SU-DHL-6 (cell line): ENCODE measurements around the gene HBQ1.
"Not testable (repeated sequence)": the region's sequence is repeated elsewhere in the genome, so short reads cannot be mapped to it uniquely, and the experiment has no call there.

Experiments
- CTCF ChIP-seq: fragments of 200-600 bp; sonication (generic); IDR thresholded peaks from one replicate; pipeline ENCODE4 v1.5.1; 2017; ENCODE audit warnings: antibody characterized with exemption, mild to moderate bottlenecking, low read length, moderate library complexity; ENCODE audit not compliant: insufficient read depth, poor library complexity, severe bottlenecking
- EZH2phosphoT487 ChIP-seq: fragments of 200-600 bp; sonication (generic), shearing (Covaris generic); conservative IDR thresholded peaks from 2 replicates; pipeline ENCODE4 v1.6.1; 2018; ENCODE audit warnings: mild to moderate bottlenecking, antibody characterized with exemption, low read length, moderate library complexity, mixed read lengths

DNA sequence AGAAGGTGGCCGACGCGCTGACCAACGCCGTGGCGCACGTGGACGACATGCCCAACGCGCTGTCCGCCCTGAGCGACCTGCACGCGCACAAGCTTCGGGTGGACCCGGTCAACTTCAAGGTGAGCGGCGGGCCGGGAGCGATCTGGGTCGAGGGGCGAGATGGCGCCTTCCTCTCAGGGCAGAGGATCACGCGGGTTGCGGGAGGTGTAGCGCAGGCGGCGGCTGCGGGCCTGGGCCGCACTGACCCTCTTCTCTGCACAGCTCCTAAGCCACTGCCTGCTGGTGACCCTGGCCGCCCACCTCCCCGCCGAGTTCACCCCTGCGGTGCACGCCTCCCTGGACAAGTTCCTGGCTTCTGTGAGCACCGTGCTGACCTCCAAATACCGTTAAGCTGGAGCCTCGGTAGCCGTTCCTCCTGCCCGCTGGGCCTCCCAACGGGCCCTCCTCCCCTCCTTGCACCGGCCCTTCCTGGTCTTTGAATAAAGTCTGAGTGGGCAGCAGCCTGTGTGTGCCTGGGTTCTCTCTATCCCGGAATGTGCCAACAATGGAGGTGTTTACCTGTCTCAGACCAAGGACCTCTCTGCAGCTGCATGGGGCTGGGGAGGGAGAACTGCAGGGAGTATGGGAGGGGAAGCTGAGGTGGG is 6.9 kb upstream of the HBQ1 start:
- TF ChIP-seq CTCF, EZH2phosphoT487: not testable (repeated sequence)
